22Rv1 (cell line): ENCODE results near the gene FAM83F.

Experiments
- ZFX ChIP-seq: fragments of 450-650 bp; IDR thresholded peaks from 2 replicates; pipeline ENCODE4 v1.6.1; 2017; ENCODE audit warnings: antibody characterized with exemption, borderline replicate concordance
- TF ChIP-seq, protein P1 (sequence below): fragments of 450-650 bp; IDR thresholded peaks from 2 replicates; pipeline ENCODE4 v1.5.1; 2017; ENCODE audit warnings: mild to moderate bottlenecking

DNA sequence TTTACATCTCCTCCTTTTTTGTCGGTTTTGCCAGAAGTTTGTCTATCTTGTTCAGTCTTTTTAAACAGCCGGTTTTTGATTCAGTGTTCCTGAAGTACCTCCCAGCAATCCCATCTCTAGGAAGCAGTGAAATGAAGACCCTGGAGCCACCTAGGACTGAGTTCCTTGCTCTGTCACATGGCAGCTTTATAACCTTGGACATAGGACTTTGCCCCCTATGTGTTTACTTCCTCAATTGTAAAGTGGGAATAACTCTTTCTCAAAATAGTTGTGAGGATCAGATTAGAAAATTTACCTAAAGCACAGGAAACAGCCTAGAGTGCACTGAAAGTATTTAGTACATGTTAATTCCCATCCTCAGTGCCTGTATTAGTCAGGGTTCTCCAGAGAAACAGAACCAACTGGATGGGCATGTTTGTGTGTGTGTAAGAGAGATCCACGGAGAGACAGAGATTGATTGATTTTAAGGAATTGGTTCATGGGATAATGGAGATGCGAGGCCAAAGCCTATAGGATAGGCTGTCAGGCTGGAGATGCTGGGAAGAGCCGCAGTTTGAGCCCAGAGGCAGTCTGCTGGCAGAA is 20.0 kb downstream of the FAM83F start:
- TF ChIP-seq, protein P1, sequence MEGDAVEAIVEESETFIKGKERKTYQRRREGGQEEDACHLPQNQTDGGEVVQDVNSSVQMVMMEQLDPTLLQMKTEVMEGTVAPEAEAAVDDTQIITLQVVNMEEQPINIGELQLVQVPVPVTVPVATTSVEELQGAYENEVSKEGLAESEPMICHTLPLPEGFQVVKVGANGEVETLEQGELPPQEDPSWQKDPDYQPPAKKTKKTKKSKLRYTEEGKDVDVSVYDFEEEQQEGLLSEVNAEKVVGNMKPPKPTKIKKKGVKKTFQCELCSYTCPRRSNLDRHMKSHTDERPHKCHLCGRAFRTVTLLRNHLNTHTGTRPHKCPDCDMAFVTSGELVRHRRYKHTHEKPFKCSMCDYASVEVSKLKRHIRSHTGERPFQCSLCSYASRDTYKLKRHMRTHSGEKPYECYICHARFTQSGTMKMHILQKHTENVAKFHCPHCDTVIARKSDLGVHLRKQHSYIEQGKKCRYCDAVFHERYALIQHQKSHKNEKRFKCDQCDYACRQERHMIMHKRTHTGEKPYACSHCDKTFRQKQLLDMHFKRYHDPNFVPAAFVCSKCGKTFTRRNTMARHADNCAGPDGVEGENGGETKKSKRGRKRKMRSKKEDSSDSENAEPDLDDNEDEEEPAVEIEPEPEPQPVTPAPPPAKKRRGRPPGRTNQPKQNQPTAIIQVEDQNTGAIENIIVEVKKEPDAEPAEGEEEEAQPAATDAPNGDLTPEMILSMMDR: no peak
- TF ChIP-seq ZFX: no peak
